ENCODE results near the gene TPI1. TPM values are rescaled to one million over a fixed set of nuclear protein-coding genes. Genes with fewer than 3 reads are reported as not detected.

The TPI1 gene
- total and polyA plus RNA-seq, 2 of the 8 experiments (the other 6 are each of a cell fraction or from before 2014, with no cell fraction given) = 910 to 3,018 TPM

- no peak overlapping the region for H3K23ac ChIP-seq (ENCODE audit: insufficient read length)
- ChIA-PET CTCF (ENCODE audit: partially characterized antibody) (interaction anchor here (0.6 to 23.7 kb wide), 14 partner anchors 10 to 225 kb away, joined by 3 to 532 read pairs (median 3); partner anchors contain the start of genes CD4, CDCA3, GNB3 and LAG3), POLR2A (ENCODE audit: partially characterized antibody) (interaction anchor here (0.5 to 27.1 kb wide), 23 partner anchors 10 to 327 kb away, joined by 3 to 388 read pairs (median 4); partner anchors contain the start of genes CDCA3, ENO2, GNB3 and LAG3)
- H2BK12ac ChIP-seq (ENCODE audit: low read depth, low read length) = peak overlapping the region; percentile 70; the same call in 1 of the 2 replicates
- H3K56ac ChIP-seq (replicated peaks; ENCODE audit: insufficient read length, low read depth, low read length) = peak overlapping the region; percentile 84
- no peak overlapping the region for H2BK120ac ChIP-seq (replicated peaks; ENCODE audit: low read depth, low read length)
- H3K79me1 ChIP-seq (ENCODE audit: low read depth, low read length) = peaks cover 4% of the 10 kb centered on the region
- peak overlapping the region; percentile 86 for H4K5ac ChIP-seq (ENCODE audit: insufficient read length, low read depth, low read length)
- H3K23me2 ChIP-seq (ENCODE audit: low read depth, low read length) = peaks cover 17% of the 10 kb centered on the region
- no peak overlapping the region for H2AK5ac ChIP-seq (ENCODE audit: low read depth, low read length)
- H3K18ac ChIP-seq (ENCODE audit: extremely low read depth, low read length) = peak overlapping the region; percentile 93
- peak overlapping the region; percentile 54 for H3K4ac ChIP-seq (replicated peaks; ENCODE audit: insufficient read length, low read depth, low read length)
- peaks cover 0 to 6% of the 10 kb centered on the region in 2 experiments for H4K20me1 ChIP-seq (replicated peaks in 1 of 2; ENCODE audit: control insufficient read depth in 1 of 2, insufficient read depth in 2 of 2, low read length in 2 of 2)
- H3K14ac ChIP-seq (ENCODE audit: insufficient read length) = no peak overlapping the region
- peaks cover 0 to 9% (median 6%) of the 10 kb centered on the region in 4 experiments; a peak in 5 of 7 replicates for H3K27me3 ChIP-seq (replicated peaks in 1 of 4; ENCODE audit: control insufficient read depth in 3 of 4, extremely low read depth in 1 of 4, insufficient read depth in 3 of 4, low read length in 3 of 4)
- H4K8ac ChIP-seq (ENCODE audit: extremely low read depth, insufficient read depth, low read length) = peak overlapping the region; percentile 65; the same call in 1 of the 2 replicates
- H2BK5ac ChIP-seq (ENCODE audit: low read depth, low read length) = peak overlapping the region; percentile 79; the same call in 1 of the 2 replicates
- peak overlapping the region; percentile 90 for H4K91ac ChIP-seq (replicated peaks; ENCODE audit: insufficient read length, low read length)
- H3K27ac ChIP-seq (ENCODE audit: low read depth, low read length) = peak overlapping the region; percentile 59; the same call in 1 of the 2 replicates
- H2AFZ ChIP-seq (ENCODE audit: low read length) = no peak overlapping the region
- H3K79me2 ChIP-seq (ENCODE audit: control insufficient read depth in 1 of 2, insufficient read depth in 2 of 2, low read length in 2 of 2) = peaks cover 0 to 9% of the 10 kb centered on the region in 2 experiments; a peak in 1 of 4 replicates
- 2% methylated on average over 60 of the region's 71 CpGs; no CpG with 5 or more reads in 1 of the 2 experiments for WGBS, 2 experiments (ENCODE audit: extremely low coverage in 1 of 2, insufficient coverage in 1 of 2, insufficient read length in 1 of 2, insufficient replicate concordance in 2 of 2, low coverage in 1 of 2, low lambda C conversion rate in 2 of 2, missing lambda C conversion rate in 1 of 2)
- peak overlapping the region; percentile 66 to 84 (median 80) for H3K9ac ChIP-seq (replicated peaks in 1 of 4; ENCODE audit: extremely low read depth in 1 of 4, low read depth in 3 of 4, low read length in 3 of 4)
- peak overlapping the region; percentile 77 to 99 for H3K4me2 ChIP-seq (ENCODE audit: insufficient read depth in 1 of 2, low read depth in 2 of 2, low read length in 2 of 2)
- FAIRE-seq = no peak
- H2BK15ac ChIP-seq (ENCODE audit: low read length) = 0 out of 2 replicates have a peak overlapping the region, but pooled peaks have one; percentile 72
- peaks cover 12 to 28% (median 25%) of the 10 kb centered on the region in 4 experiments; a peak in 6 of 8 replicates for H3K36me3 ChIP-seq (ENCODE audit: control insufficient read depth in 2 of 4, insufficient read depth in 4 of 4, low read length in 3 of 4)
- H2BK20ac ChIP-seq (ENCODE audit: low read length) = no peak overlapping the region
- no peaks in the 10 kb centered on the region for H3K9me3 ChIP-seq (ENCODE audit: insufficient read depth in 2 of 2, low read depth in 1 of 2, low read length in 1 of 2)
- H3K4me3 ChIP-seq (ENCODE audit: extremely low read depth in 1 of 4, insufficient read depth in 2 of 4, low read depth in 3 of 4, low read length in 4 of 4) = peak overlapping the region; percentile 88 to 94 (median 90)
- DNase-seq (ENCODE audit: low read depth in 1 of 2, low spot score in 2 of 2) = peak in 1 of 2 experiments; percentile 81
- peaks cover 4 to 25% (median 17%) of the 10 kb centered on the region in 4 experiments for H3K4me1 ChIP-seq (replicated peaks in 1 of 4; ENCODE audit: control insufficient read depth in 3 of 4, insufficient read depth in 4 of 4, low read length in 3 of 4)
- TF ChIP-seq TBP (IDR thresholded peaks at IDR 0.05; ENCODE audit: low read depth, low read length) = peak; percentile 62; the same call in 1 of the 2 replicates
- TF ChIP-seq EZH2 (IDR thresholded peaks at IDR 0.05; ENCODE audit: low read depth, low read length, severe bottlenecking) = no peak
- TF ChIP-seq TAF7 (optimal IDR thresholded peaks at IDR 0.05; ENCODE audit: borderline replicate concordance, low read depth, low read length) = no peak
- peak; percentile 56; the same call in 1 of the 2 replicates for TF ChIP-seq EGR1 (IDR thresholded peaks at IDR 0.05; ENCODE audit: borderline replicate concordance, low read depth, low read length)
- TF ChIP-seq RFX5 (IDR thresholded peaks at IDR 0.05; ENCODE audit: borderline replicate concordance, low read depth, low read length) = no peak
- TF ChIP-seq SP4 (IDR thresholded peaks at IDR 0.05; ENCODE audit: low read length) = 0 out of 2 replicates have a peak, but pooled peaks have one; percentile 18
- no peak for TF ChIP-seq ATF3 (IDR thresholded peaks at IDR 0.05; ENCODE audit: insufficient read depth, low read depth, low read length)
- TF ChIP-seq SIX5 (IDR thresholded peaks at IDR 0.05; ENCODE audit: low read depth, low read length) = no peak
- no peak for TF ChIP-seq HDAC6 (IDR thresholded peaks at IDR 0.05; ENCODE audit: low read depth, low read length)
- TF ChIP-seq GABPA (IDR thresholded peaks at IDR 0.05; ENCODE audit: borderline replicate concordance, insufficient read depth, low read length) = no peak
Measured at GRCh38 chr12:6828781-6829535, 38.4 kb upstream of the TPI1 start.

Measured in H1 (cell line).